H1 (cell line): ENCODE results near the gene SEMA4D.

Experiments used
- EP300 ChIP-seq, 2 experiments: IDR thresholded peaks; 1 replicate in 1 of 2; 2 replicates in 1 of 2; pipeline ENCODE4 v1.6.1; 2011 to 2012; ENCODE audit warnings: low read depth in 2 of 2, low read length in 2 of 2, mild to moderate bottlenecking in 2 of 2, borderline replicate concordance in 1 of 2, inconsistent platforms in 1 of 2, moderate library complexity in 1 of 2
- RNF2 ChIP-seq: fragments of 200-900, 300-1000 bp; sonication (generic); IDR thresholded peaks from 2 replicates; pipeline ENCODE4 v1.7.1; 2016; ENCODE audit warnings: borderline replicate concordance, low read depth, mild to moderate bottlenecking, antibody characterized with exemption, low read length; ENCODE audit not compliant: poor library complexity, severe bottlenecking; ENCODE audit errors: missing control alignments
- SP2 ChIP-seq: IDR thresholded peaks from 2 replicates; pipeline ENCODE4 v1.6.1; 2012; ENCODE audit warnings: mild to moderate bottlenecking, low read length, inconsistent platforms
- TF ChIP-seq, protein P1 (sequence below), 3 experiments: IDR thresholded peaks; 1 replicate in 2 of 3; 2 replicates in 1 of 3; pipeline versions ENCODE4 v1.5.1 to v1.6.1; 2011; ENCODE audit warnings: low read length in 3 of 3, mild to moderate bottlenecking in 3 of 3, inconsistent platforms in 2 of 3, low read depth in 1 of 3, moderate library complexity in 1 of 3; ENCODE audit not compliant: insufficient read depth in 1 of 3; ENCODE audit errors: control extremely low read depth in 1 of 3

DNA sequence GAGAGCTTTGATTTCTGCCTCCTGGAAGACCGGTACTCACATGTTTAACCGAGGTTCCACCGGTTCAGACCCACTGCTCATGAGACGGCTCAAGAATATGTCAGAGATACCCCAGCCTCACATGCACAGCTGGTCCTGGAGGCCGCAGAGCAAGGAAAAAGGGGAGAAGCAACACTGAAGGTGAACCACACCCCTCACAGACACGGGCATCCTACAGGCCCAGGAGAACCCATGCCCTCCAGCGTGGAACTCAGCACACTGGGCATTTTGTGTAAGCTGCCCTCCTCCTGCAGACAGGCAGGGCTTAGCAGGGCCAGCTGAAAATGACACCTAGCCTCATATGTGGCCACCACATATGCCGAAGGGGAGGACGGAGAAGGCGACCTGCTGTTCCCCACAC, 37.4 kb downstream of the SEMA4D start:
- no peak for TF ChIP-seq EP300 (IDR thresholded peaks at IDR 0.05; ENCODE audit: borderline replicate concordance in 1 of 2, low read depth in 2 of 2, low read length in 2 of 2)
- no peak for TF ChIP-seq SP2
- TF ChIP-seq RNF2, result no peak
- TF ChIP-seq, protein P1, sequence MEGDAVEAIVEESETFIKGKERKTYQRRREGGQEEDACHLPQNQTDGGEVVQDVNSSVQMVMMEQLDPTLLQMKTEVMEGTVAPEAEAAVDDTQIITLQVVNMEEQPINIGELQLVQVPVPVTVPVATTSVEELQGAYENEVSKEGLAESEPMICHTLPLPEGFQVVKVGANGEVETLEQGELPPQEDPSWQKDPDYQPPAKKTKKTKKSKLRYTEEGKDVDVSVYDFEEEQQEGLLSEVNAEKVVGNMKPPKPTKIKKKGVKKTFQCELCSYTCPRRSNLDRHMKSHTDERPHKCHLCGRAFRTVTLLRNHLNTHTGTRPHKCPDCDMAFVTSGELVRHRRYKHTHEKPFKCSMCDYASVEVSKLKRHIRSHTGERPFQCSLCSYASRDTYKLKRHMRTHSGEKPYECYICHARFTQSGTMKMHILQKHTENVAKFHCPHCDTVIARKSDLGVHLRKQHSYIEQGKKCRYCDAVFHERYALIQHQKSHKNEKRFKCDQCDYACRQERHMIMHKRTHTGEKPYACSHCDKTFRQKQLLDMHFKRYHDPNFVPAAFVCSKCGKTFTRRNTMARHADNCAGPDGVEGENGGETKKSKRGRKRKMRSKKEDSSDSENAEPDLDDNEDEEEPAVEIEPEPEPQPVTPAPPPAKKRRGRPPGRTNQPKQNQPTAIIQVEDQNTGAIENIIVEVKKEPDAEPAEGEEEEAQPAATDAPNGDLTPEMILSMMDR (IDR thresholded peaks at IDR 0.05; ENCODE audit: control extremely low read depth in 1 of 3, insufficient read depth in 1 of 3, low read depth in 1 of 3, low read length in 3 of 3), result no peak
